D721Med (cell line): Measurements from ENCODE around the gene SLC6A7.
A peak's percentile ranks its signal among the peaks of the same experiment; 100 is the strongest.

Experiments
- DNase-seq: peaks from one replicate; pipeline ENCODE4 v3.0.0; 2011; ENCODE audit warnings: low spot score; ENCODE audit not compliant: insufficient read length
- FAIRE-seq: peaks from 2 replicates; lab custom pipeline; 2011; peaks lifted over from hg19 to GRCh38; lab: Jason Lieb, UNC
- CTCF ChIP-seq: IDR thresholded peaks from 2 replicates; pipeline ENCODE4 v1.5.1; 2012; ENCODE audit warnings: mild to moderate bottlenecking, control low read depth; ENCODE audit not compliant: insufficient read depth; ENCODE audit errors: missing control alignments

Gene SLC6A7

GRCh38 chr5:150149618-150150017 is 40.2 kb upstream of the SLC6A7 start:
- TF ChIP-seq CTCF, result no peak
- no peak for DNase-seq
- FAIRE-seq, result no peak

- TF ChIP-seq CTCF, result no peak
- DNase-seq (no peak), FAIRE-seq (no peak)
These were observed 37.0 kb upstream of the SLC6A7 start for GRCh38 chr5:150152636-150153462.

GRCh38 chr5:150153483-150153882 is 36.4 kb upstream of the SLC6A7 start:
- no peak for DNase-seq
- no peak for TF ChIP-seq CTCF
- no peak for FAIRE-seq

GRCh38 chr5:150153957-150154617 is 35.8 kb upstream of the SLC6A7 start:
- TF ChIP-seq CTCF, result no peak
- FAIRE-seq, result no peak

GRCh38 chr5:150154618-150155128 is 35.2 kb upstream of the SLC6A7 start:
- DNase-seq, result no peak
- FAIRE-seq, result no peak
- no peak for TF ChIP-seq CTCF

More at GRCh38 chr5:150153957-150154617, 35.8 kb upstream of the SLC6A7 start:
- no peak for DNase-seq

- no peak for FAIRE-seq
- no peak for TF ChIP-seq CTCF
- DNase-seq, result peak; percentile 42
These were observed 34.4 kb upstream of the SLC6A7 start, which contains the start of gene PDGFRB for GRCh38 chr5:150155258-150156026. TSS of gene PDGFRB (minus strand) at chr5:150155845. CDS start at chr5:150137047, 18,798 bp downstream.
